ENCODE data around the gene LCA5L.
"Not testable (repeated sequence)": the region's sequence is repeated elsewhere in the genome, so short reads cannot be mapped to it uniquely, and the experiment has no call there.

Gene LCA5L

DNA sequence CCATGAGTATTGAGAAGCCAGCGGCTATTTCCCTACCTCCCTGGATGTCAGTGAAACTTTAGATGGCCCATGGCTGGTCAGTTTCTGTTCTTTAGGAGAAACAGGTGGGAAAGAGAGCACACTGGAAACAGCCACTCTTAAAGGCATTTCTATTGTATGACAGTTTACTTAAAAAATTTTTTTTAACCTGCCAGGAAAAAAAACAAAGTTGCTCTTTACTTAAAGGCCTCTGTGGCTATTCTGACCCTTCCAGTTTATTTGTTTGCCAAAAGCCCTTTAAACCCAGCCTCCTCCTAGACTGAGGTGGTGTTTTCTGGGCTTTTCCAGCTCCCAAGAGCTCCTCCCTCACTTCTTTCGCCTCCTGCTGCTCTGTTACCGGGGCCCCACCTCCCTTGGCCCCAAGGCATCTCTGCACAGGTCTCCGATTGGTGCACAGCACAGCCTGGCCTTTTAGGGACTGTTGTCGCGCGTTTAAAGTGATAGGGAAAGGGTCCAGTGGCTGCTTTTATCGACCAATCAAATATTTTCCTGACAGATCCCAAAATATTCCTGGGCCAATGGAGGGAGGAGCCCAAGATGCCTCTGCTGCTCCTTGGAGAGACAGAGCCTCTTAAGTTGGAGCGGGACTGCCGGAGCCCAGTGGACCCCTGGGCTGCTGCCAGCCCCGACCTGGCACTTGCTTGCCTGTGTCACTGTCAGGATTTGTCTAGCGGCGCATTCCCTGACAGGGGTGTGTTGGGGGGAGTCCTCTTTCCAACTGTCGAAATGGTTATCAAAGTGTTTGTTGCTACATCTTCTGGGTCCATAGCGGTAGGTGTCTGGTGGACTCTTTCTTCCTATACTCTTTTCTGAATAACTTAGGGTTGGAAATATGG, 6.0 kb upstream of the LCA5L start, which contains the start of gene SH3BGR:
TSS of gene SH3BGR (plus strand) at position 639 of the 875 bp plus-strand sequence. CDS start at position 766, 127 bp downstream.
- no peak for FAIRE-seq

DNA sequence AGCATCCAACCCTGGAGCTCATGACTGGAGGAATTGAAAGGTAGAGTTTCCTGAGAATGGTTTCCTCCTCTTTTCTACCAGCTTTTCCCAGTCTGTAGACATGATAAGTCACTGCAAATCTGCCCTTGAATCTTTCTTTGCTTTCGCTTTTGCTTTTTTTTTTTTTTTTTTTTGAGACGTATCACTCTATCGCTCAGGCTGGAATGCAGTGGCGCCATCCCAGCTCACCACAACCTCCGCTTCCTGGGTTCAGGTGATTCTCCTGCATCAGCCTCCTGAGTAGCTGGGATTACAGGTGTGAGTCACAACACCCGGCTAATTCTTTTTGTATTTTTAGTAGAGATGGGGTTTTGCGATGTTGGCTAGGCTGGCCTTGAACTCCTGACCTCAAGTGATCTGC, 1.7 kb upstream of the LCA5L start:
- FAIRE-seq, result no peak

DNA sequence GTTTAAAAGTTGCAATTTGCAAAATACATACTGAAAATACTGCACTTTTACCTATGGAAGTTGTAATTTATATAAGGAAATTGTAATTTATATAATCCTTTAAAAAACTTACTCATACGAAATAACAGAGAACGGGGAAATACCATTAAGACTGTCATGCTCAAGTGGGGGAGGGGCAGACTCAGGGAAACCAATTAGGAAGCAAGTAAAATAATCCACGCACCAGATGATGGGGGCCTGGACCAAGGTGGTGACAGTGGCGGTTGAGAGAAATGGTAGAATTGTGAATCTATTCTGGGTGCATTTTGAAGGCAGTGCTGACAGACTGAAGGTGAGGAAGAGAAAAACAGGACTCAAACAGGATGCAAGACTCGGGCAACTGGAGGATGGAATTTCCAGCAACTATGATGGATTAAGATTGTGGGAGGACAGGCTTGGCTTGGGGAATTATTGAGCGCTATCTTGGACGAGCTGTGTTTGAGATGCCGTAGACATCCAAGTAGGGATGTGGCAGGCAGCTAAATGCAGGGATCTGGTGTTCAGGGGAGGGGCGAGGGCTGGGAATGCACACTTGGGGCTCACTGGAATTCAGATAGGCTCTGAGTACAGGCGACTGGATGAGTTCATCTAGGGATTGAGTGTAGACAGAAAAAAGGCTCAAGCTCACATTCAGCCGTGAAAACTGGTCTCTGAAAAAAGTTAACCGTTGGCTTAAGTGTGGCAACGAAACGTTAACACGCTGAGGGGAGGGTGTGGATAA, 977 bp downstream of the LCA5L start:
- FAIRE-seq, result no peak

DNA sequence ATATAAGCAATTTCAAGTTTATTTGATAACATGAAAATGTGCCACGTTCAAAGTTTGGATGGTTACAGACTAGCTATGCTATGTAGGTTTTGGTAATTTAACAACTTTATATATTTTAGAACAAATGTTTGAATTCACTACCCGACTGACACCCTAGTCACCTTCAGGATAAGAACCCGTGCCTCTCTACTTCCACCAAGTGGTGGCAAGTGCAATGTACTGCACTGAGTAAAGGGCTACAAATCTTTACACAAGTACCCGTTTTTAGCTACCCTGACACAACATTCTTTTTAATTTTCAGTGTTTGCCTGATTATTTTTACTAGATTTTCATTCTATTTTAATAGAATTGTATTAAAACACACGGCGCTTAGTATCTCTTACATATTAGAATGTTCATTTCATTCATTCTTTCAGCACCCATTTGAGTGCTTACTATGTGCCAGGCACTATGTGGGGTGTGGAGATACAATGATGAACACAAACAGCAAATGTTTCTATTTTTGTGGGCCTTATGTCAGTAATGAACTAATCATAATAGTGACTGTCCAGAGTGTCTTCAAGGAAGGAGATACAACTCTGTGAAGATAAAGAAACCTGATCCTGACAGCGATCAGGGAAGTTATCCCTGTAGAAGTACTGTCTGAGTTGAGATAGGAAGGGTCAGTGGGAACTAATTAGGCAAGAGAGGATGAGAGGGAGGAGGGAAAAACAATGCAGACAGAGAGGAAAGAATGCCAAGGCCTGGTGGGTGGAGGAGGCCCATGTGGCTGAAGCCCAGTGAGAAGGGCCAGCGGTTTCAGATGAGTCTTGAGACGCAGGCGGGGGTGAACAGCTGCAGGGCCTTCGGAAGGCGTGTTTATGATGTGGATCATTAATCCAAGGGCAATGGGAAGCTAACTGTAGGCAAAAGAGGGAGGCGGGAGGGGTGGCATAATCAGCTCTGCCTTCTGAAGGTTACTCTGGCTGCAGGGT, 3.8 kb downstream of the LCA5L start:
- peak; percentile 94 for FAIRE-seq

DNA sequence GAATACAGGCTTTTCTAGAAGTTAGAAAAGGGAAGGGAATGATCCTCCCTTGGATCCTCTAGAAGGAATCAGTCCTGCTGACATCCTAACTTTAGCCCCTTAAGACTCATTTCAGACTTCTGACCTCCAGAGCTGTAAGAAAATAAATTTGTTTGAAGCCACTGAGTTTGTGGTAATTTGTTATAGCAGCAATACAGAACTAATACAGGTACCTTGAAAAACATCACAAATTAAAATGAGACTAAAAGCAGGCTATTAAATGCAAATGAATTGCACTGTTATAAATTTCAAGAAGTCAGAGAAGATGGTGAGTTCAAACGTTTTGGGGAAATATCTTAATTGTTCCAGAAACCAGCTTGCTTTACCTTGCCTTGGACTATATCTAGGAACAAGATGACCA, 6.3 kb downstream of the LCA5L start:
- FAIRE-seq, result no peak

DNA sequence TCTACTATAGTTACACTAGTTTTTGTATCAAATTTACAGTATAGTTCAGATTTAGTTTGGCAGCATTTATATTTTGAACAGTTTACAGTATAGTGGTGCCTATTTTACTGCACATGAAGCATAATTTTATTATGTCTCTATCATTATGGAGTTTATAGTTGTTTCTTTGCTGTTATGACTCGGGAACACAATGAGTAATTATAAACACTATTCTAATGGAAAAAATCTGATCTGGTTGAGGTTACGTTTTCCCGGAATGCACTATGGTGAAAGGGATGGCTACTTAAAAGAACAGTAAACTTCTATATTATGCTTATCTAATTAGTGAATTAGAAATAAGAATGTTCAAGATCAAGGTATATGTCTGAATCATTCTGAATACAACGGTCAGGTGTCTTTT, 10.6 kb downstream of the LCA5L start:
- FAIRE-seq, result no peak

DNA sequence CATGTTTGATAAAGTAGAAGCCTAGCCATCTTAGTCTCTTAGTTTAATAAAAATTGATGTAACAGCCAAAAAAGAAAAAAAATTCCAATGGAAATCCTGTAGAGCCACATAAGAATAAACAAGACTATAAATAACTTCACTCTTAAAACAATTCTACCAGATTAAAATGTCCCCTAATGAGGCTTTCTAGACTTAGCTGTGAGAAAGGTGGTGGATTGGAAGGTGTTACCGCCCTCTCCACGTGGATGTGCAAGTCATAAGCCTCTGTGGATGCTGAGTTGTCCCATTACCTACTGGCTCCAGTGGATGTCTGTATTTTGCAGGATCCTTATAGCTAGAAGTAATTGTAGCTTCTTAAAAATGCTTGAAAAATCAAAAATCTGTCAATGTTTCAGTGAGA, 14.6 kb downstream of the LCA5L start:
- FAIRE-seq, result no peak

DNA sequence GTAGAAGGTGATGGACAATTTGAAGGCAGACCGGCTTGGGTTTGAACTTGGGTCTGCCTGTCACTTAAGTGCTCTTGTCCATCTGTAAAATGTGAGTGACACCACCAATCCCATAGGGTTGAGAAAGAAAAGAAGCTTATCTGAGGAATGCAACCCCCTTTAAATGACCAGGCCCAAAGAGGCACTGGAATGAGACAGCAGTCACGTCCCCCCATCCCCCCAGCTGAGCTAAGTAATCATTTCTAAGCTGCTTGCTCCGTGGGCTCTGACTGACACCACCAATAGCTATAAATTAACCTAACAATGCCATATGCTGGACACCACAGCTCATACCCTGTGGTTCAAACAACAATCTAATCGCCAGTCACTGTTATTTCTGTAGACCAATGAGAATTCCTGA, 15.1 kb downstream of the LCA5L start:
- no peak for FAIRE-seq

DNA sequence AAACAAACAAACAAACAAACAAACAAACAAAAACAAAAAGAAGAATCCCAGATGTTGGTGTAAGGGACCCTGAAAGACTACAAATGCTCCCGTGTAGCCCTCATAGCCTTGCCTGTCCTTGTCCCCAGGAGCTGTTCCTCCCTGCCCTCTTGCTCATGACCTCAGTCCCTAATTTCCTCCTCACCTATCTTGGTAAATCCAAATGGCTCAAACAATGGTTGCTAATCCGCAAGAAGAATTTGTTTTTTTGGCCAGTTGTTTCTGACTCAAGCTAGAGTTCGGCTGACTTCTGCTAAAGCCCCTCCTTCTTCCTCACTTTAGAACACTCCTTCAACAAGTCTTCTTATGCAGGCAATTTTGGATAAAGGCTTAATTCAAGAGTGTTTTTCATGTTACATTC, 15.6 kb downstream of the LCA5L start:
- no peak for FAIRE-seq

DNA sequence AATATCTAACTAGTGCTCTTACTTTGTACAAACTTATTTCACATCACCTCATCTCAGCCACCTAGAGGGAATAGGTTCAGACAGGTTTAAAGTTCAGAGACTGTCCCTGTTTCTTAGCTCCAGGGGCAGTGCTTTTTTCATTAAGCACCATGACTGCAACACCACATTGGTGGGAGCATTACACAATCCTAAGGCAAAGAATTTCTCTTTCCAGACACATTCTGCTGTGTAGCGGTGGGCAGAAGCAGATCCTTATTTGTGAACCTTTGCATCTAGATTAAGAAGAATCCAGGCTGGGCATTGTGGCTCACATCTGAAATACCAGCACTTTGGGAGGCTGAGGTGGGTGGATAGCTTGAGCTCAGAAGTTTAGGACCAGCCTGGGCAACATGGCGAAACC, 16.1 kb downstream of the LCA5L start:
- no peak for FAIRE-seq

DNA sequence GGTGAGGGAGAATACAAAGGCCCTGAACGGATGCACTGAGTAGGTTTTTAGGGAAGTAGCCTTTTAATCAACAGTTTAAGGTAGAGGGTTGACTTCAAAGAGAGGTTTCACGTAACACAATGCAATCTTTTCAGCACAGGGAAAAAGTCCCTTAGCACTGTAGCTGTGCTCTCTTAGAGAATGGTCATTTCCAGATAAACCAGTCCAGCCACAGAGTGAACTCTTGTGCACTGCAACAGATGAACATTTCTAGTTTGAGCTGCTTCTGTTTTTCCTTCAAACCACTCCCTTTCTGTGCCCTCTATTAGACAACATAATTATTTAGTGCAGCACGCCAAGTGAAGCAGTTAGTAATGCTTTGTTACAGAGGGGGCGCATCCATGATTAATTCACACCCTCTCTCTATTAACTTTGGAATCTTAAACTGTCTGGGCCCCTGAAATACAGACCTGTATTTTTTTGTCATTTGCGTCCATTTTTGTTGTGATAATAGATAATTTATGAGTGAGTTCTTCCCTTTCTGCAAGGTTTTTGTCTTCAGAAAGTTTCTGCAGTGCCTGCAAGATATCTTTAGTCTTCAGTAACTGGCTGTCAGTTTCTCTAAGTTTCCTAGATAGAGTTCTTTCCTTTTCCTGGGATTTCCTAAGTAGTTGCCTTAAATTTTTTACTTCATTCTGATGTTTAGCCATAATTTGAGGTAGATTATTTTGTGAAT, 22.9 kb downstream of the LCA5L start:
- no peak for FAIRE-seq

DNA sequence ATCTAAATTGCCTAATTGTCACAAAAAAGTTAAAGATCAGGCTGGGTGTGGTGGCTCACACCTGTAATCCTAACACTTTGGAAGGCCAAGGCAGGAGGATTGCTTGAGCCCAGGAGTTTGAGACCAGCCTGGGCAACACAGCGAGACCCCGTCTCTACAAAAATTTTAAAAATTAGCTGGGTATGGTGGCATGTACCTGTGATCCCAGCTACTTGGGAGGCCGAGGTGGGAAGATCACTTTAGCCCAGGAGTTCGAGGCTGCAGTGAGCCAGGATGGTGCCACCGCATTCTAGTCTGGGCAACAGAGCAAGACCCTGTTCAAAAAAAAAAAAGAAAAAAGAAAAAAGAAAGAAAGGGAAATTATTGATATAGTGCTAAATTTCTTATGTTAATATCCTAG, 26.4 kb downstream of the LCA5L start:
- FAIRE-seq, result not testable (repeated sequence)

DNA sequence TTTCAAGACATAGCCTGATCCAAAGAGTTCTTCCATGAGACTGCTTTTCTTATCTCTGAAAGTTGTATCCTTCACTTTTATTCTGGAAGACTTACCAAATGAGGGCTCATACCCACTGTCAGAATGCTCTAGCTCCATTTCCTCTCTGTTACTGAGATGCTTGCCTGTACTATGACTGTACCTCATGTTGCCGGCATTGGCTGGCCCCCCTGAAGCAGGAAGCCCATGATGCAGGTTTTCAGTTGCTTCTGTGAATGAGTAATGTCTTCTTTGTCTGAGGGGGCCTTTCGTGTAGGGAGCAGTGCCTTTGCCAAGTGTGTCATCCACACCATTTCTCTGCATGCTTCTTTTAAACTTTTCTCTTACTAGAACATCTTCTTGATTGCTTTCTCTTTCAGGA, 39.5 kb downstream of the LCA5L start:
- no peak for FAIRE-seq

DNA sequence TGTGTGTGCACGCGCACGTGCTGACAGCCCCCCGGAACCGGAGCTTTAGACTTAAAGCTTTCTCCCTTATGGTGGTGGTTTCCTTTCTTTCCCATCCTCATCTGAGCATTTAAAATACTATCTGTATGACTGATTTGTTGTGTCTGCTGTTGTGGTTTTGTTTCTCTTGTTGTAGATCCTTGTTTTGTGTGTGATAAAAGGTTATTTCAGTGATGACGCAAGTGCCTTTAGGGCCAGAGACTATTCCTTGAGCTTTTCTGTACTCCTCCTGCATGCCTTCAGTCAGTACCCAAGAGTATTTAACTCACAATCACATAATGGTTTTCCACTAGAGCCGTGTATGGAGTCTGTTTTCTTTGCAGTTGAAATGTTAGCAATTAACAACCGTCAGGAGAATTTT, 45.4 kb downstream of the LCA5L start:
- no peak for FAIRE-seq

DNA sequence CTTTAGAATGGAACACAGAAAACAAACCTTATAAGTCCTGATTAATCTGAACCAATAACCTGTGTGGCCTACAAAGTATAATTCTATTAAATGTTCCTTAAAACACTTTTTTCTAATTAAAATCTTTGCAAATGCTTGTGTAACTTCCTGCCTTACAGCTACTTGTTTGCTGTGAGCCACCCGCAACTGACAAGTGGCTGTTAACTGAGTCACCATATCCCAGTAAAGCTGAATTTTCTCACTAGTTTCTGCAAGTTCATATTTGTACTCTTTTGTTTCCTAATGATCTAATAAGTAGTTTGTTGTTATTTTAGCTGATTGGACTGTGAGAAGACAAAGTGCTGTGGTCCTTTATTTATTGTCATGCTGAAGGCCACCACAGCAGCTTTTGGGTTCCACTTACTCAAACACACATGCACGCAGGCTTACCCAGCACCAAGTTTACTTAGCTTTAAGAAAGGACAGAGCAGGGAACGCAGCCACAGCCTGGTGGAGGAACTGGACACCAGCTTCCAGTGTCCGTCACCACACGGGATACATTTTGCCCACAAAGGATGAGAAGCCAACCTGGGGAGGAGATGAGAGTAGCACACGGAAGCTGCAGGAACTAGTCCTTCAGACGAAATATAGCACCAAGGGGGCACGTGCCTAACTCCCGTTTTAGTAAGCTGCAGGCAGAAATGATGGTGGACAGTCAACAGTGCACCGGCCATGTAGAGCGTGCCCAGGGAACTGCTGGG, 47.8 kb downstream of the LCA5L start:
- FAIRE-seq, result no peak

DNA sequence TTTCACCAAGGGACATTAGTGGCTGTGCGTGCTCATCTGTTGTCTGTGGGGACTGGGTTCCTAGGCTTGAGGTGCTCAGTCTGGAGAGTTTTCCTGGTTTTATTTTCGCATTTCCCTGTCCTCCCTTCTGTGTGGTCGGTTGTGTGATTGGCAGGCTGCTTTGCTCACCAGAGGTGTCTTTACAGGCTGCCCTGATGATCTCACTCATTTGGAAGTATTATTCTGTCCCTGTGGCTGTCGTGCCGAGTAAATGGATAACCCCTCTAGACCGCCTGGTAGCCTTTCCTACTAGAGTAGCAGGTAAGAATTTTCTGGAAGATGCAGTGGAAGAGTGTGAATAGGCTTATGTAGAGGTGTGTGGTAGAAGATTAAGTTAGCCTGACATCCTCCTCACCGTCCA, 52.6 kb downstream of the LCA5L start:
- no peak for FAIRE-seq

DNA sequence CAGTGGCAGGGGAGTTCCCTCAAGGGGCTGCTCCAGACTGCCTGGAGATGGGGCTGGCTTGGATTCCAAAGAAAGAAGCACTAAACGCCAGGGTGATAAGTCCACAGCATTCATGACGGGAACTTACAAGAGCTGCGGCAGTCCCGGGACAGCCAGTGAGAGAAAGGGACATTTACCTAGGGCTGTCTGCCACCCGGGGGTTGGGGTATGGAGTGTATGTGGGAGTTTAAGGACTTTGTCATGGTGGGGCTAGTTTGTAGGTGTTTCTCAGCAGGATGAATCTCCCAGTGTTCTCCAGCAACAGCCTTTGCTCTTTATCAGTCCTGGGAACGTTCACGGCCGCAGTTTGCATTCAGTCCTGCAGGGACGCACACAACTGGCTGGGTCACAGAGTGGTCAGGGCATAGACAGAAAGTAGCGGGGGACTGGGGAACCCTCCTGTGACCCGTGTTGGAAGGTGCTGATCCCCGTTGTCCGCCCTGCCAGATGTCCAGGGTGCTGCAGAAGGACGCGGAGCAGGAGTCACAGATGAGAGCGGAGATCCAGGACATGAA, 55.3 kb downstream of the LCA5L start:
- FAIRE-seq, result no peak

DNA sequence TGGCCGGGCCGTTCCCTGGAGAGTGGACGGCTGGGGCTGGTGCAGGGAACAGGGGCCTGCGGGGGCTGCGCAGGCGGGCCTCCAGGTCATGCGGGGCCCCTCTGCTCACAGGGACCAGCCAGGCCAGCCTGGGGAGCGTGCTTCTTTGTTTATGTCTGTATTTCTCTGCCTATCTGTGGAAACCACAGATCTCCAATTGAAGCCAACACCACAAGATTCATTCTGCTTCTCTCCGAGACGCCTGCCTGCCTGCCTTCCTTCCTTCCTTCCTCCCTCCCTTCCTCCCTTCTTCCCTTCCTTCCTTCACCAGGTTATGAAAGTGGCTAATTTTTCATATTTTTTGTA, 56.8 kb downstream of the LCA5L start:
- no peak for FAIRE-seq

DNA sequence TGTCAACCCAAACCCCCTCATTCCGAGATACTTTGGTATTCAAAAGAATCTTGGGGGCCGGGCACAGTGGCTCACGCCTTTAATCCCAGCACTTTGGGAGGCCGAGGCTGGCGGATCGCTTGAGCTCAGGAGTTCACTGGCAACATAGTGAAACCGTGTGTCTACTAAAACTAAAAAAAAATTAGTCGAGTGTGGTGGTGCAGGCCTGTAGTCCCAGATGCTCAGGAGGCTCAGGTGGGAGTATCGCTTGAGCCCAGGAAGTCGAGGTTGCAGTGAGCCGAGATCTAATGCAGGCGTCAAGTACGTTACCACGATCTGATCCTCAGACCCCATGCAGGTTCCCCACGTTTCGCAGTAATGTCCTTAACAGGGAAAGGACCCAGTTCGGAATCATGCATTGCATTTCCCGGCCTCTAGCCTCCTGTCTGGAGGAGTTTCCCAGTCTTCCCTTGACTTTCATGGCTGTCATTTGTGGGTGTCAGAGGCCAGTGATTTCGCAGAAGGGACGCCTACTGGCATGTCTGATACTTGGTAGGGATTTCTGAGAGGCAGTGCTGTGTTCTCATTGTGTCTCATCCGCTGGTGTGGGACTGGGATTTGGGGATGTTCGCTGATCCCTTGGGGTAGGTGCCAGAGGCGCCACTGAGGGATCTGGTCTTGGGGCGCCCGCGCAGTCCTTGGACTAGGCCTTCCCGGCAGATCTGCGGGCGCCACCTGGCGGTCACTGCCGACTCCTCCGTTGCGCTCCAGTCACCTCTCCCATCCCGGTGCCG, 57.4 kb downstream of the LCA5L start:
- no peak for FAIRE-seq

DNA sequence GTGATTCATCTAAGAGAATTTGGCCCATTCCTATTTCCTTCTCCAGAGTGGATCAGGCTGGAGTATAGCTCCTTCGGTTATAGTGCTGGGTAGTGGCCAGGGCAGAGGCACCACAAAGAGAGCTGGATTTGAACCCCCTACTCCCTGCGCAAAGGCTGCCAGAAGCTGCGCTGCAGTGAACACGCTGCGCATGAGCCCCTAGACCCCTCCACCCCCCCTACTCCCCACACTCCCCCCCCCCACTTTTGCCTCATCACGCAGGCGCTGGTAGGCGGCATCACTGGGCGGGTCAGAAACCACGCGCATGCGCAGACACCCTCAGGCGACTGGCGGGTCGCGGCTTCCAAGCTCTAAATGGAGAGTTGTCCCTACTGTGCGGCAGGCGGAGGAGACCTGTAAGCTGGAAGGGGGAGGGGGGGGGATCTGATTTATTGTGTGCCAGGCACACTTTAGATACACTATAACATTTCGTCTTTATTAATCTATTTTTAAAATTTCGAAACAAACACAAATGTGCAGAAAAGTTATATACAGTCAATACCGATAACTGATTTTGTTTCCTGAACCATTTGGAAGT, 58.0 kb downstream of the LCA5L start:
- no peak for FAIRE-seq
